Heart left ventricle (tissue), 13 donors: ENCODE results near the gene PLD4.

Source experiments
- POLR2A ChIP-seq, 2 donors: fragments of 450-650 bp; IDR thresholded peaks; one replicate each; pipeline ENCODE4 v1.6.1; 2017; ENCODE audit warnings: antibody characterized with exemption in 2 of 2, mild to moderate bottlenecking in 2 of 2, moderate library complexity in 2 of 2
- TF ChIP-seq, protein P1 (sequence below), 12 donors: fragments of 200-600 bp; sonication (generic) in 4 of 12; IDR thresholded peaks; one replicate each; pipeline versions ENCODE4 v1.5.0 to v1.8.0; 2018 to 2022; ENCODE audit warnings: antibody characterized with exemption in 12 of 12, mild to moderate bottlenecking in 5 of 12
- donor health status: ischemic (EF 13 %, LVEDD 7.1; RV severe dilation, severe dysfunction).
- donor health status: DM: no; HTN: yes; CAD: no.
- donor health status: DM: no; HTN: no; CAD: no.
- donor health status: ischemic (EF 25% LVEDD 6.9; RV normal size, moderate dysfunction).
- donor health status: ischemic (EF 25% LVEDD 5.7; RV mildly dilated, moderate dysfunction).
- donor health status: ischemic (EF 35%, LVEDD 5.7; RV mildly dilated, moderate dysfunction).
- donor health status: nonischemic (EF 11% LVEDD 7.7; RV severe dilation, severe dysfunction).
- donor health status: DM: yes; HTN: yes; CAD: no.
- donor health status: PGD.
- donor health status: ischemic (EF 29% LVEDD 5.4; RV normal size, mild dysfunction).
- donor health status: nonischemic (EF 23%, LVEDD 6.1; RV moderate dilation, normal function).

DNA sequence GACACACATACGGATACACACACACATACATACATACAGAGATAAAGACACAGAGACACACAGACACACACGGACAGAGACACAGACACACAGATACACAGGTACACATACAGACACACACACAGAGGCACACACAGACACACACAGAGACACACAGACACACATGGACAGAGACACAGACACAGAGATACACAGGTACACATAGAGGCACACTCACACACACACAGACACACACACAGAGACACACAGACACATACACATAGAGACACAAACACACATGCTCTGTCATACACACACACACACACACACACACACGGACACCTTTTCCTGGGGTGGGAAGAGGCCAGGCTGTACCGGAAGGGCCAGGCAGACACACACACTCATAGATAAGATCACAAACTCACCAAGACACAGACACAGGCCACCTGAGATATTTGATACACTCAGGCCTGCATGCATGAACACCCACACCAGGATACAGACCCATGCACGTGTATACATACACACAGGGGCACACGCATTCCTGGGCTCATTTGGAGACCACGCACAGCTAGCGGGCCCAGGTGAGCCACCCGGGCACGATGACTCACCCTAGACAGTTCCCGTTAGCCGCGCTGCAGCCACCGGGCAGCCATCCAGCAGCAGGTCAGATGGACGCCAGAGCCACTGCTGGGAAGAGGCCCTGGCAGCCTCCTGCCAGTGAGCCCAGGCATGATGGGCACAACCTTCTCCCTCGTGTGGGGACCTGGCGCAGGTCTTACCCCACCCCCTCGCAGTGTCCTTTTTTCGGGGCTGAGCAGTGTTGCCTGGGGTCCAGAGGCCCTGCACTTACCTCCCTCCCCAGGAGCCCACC, 55.3 kb downstream of the PLD4 start:
- TF ChIP-seq, protein P1, sequence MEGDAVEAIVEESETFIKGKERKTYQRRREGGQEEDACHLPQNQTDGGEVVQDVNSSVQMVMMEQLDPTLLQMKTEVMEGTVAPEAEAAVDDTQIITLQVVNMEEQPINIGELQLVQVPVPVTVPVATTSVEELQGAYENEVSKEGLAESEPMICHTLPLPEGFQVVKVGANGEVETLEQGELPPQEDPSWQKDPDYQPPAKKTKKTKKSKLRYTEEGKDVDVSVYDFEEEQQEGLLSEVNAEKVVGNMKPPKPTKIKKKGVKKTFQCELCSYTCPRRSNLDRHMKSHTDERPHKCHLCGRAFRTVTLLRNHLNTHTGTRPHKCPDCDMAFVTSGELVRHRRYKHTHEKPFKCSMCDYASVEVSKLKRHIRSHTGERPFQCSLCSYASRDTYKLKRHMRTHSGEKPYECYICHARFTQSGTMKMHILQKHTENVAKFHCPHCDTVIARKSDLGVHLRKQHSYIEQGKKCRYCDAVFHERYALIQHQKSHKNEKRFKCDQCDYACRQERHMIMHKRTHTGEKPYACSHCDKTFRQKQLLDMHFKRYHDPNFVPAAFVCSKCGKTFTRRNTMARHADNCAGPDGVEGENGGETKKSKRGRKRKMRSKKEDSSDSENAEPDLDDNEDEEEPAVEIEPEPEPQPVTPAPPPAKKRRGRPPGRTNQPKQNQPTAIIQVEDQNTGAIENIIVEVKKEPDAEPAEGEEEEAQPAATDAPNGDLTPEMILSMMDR (IDR thresholded peaks at IDR 0.05) = no peak
- no peak for TF ChIP-seq POLR2A (IDR thresholded peaks at IDR 0.05)
